Smooth muscle cell (in vitro differentiated cells): Measurements from ENCODE around the gene LARGE1. TPM values are rescaled to one million over a fixed set of nuclear protein-coding genes. Genes with fewer than 3 reads are reported as not detected.

Source experiments
- DNase-seq: peaks from one replicate; lab custom pipeline; 2025; ENCODE audit not compliant: unreplicated experiment; lab: John Stamatoyannopoulos, UW
- H2AFZ ChIP-seq: fragments of 200-600 bp; sonication (generic); 2 replicates; pipeline ENCODE4 v1.6.0; 2016; ENCODE audit warnings: antibody characterized with exemption, low read depth, mild to moderate bottlenecking
- H3F3A ChIP-seq: fragments of 200-600 bp; sonication (generic); 2 replicates; pipeline ENCODE4 v1.6.0; 2017; ENCODE audit warnings: antibody characterized with exemption, low read depth
- H3K27ac ChIP-seq: fragments of 200-600 bp; sonication (generic); 2 replicates; pipeline ENCODE4 v1.5.1; 2016; ENCODE audit warnings: low read depth, mild to moderate bottlenecking
- H3K27me3 ChIP-seq: fragments of 200-600 bp; sonication (generic); 2 replicates; pipeline ENCODE4 v1.6.1; 2016; ENCODE audit warnings: low read depth, mild to moderate bottlenecking
- H3K36me3 ChIP-seq: fragments of 200-600 bp; sonication (generic); 2 replicates; pipeline ENCODE4 v1.5.1; 2016; ENCODE audit warnings: low read depth
- H3K4me1 ChIP-seq: fragments of 200-600 bp; sonication (generic); 2 replicates; pipeline ENCODE4 v1.5.1; 2016; ENCODE audit warnings: low read depth
- H3K4me2 ChIP-seq: fragments of 200-600 bp; sonication (generic); 2 replicates; pipeline ENCODE4 v1.6.0; 2016; ENCODE audit warnings: mild to moderate bottlenecking
- H3K4me3 ChIP-seq: fragments of 200-600 bp; sonication (generic); 2 replicates; pipeline ENCODE4 v1.5.1; 2016; ENCODE audit warnings: mild to moderate bottlenecking
- H3K79me2 ChIP-seq: fragments of 200-600 bp; sonication (generic); 2 replicates; pipeline ENCODE4 v1.6.0; 2016; ENCODE audit warnings: low read depth, mild to moderate bottlenecking
- H3K9ac ChIP-seq: fragments of 200-600 bp; sonication (generic); 2 replicates; pipeline ENCODE4 v1.6.0; 2016; ENCODE audit warnings: low read depth
- H3K9me3 ChIP-seq: fragments of 200-600 bp; sonication (generic); replicated peaks from 2 replicates; pipeline ENCODE4 v1.5.1; 2016; ENCODE audit warnings: low read depth
- H4K20me1 ChIP-seq: fragments of 200-600 bp; sonication (generic); 2 replicates; pipeline ENCODE4 v1.6.0; 2016; ENCODE audit warnings: low read depth
- CTCF ChIP-seq: fragments of 200-600 bp; sonication (generic); IDR thresholded peaks from 2 replicates; pipeline ENCODE4 v1.5.1; 2017; ENCODE audit warnings: borderline replicate concordance, mild to moderate bottlenecking, antibody characterized with exemption; ENCODE audit not compliant: insufficient read depth, poor library complexity, severe bottlenecking
- WGBS: methylation state at CpG from one replicate; pipeline ENCODE4 v1.1.7; 2016; ENCODE audit warnings: low lambda C conversion rate; 5-methylcytosine and 5-hydroxymethylcytosine counted together
- polyA plus RNA-seq: library from polyadenylated mRNA; unstranded; fragments of >200 nt; fragmentation: Nextera tagmentation; extraction: Ambion mirVana; gene quantifications from 2 replicates; pipeline ENCODE4 v1.2.1, GENCODE V29; 2016
- total RNA-seq: library from RNA; depleted of rRNA; stranded (reverse); fragments of >200 nt; gene quantifications from 2 replicates; pipeline ENCODE4 v1.2.3, GENCODE V29; 2014

LARGE1 gene
- total and polyA plus RNA-seq, 2 experiments from 2014 or later, result 11.9 to 18.0 TPM

GRCh38 chr22:33272180-33272579 lies 648.1 kb downstream of the LARGE1 start:
- Histone ChIP-seq H3K27ac (no peak overlapping the region), H4K20me1 (no peaks in the 10 kb centered on the region), H3K9me3 (no peaks in the 10 kb centered on the region), H3K79me2 (no peaks in the 10 kb centered on the region), H3F3A (no peaks in the 10 kb centered on the region), H3K36me3 (no peaks in the 10 kb centered on the region), H2AFZ (no peak overlapping the region), H3K4me3 (no peak overlapping the region), H3K27me3 (no peaks in the 10 kb centered on the region), H3K4me2 (no peak overlapping the region), H3K9ac (no peak overlapping the region), H3K4me1 (peaks cover 8% of the 10 kb centered on the region)
- TF ChIP-seq CTCF, result no peak
- WGBS, result 87% methylated on average over 2 of the region's 2 CpGs
- no peak for DNase-seq

- H3K4me2 ChIP-seq, result no peak overlapping the region
- H3K27ac ChIP-seq, result no peak overlapping the region
- H4K20me1 ChIP-seq, result no peaks in the 10 kb centered on the region
- no peak overlapping the region for H3K4me3 ChIP-seq
- H3K9me3 ChIP-seq, result no peaks in the 10 kb centered on the region
- no peak for DNase-seq
- TF ChIP-seq CTCF, result no peak
- no peak overlapping the region for H3K9ac ChIP-seq
- H3K27me3 ChIP-seq, result no peaks in the 10 kb centered on the region
- peaks cover 8% of the 10 kb centered on the region for H3K4me1 ChIP-seq
- no peaks in the 10 kb centered on the region for H3F3A ChIP-seq
- no peaks in the 10 kb centered on the region for H3K36me3 ChIP-seq
- no peaks in the 10 kb centered on the region for H3K79me2 ChIP-seq
- no peak overlapping the region for H2AFZ ChIP-seq
- WGBS, result 97% methylated on average over 6 of the region's 6 CpGs
These were observed 648.7 kb downstream of the LARGE1 start for GRCh38 chr22:33271390-33272161.

- no peak overlapping the region for H3K27ac ChIP-seq
- no peak for DNase-seq
- H3K9me3 ChIP-seq, result no peaks in the 10 kb centered on the region
- H3K36me3 ChIP-seq, result no peaks in the 10 kb centered on the region
- H3K79me2 ChIP-seq, result no peaks in the 10 kb centered on the region
- no peak overlapping the region for H3K4me2 ChIP-seq
- H3K4me3 ChIP-seq, result no peak overlapping the region
- TF ChIP-seq CTCF, result no peak
- H3K4me1 ChIP-seq, result peaks cover 8% of the 10 kb centered on the region
- no peak overlapping the region for H3K9ac ChIP-seq
- H3F3A ChIP-seq, result no peaks in the 10 kb centered on the region
- H2AFZ ChIP-seq, result no peak overlapping the region
- H3K27me3 ChIP-seq, result no peaks in the 10 kb centered on the region
- no peaks in the 10 kb centered on the region for H4K20me1 ChIP-seq
These were observed 649.7 kb downstream of the LARGE1 start for GRCh38 chr22:33270596-33270995.

GRCh38 chr22:33261699-33262098 lies 658.6 kb downstream of the LARGE1 start:
- no peak overlapping the region for H3K4me2 ChIP-seq
- no peak for TF ChIP-seq CTCF
- no peak overlapping the region for H2AFZ ChIP-seq
- no peak overlapping the region for H3K9ac ChIP-seq
- H3K79me2 ChIP-seq, result no peaks in the 10 kb centered on the region
- 85% methylated on average over 4 of the region's 4 CpGs for WGBS
- H4K20me1 ChIP-seq, result no peaks in the 10 kb centered on the region
- H3K27ac ChIP-seq, result no peak overlapping the region
- no peaks in the 10 kb centered on the region for H3F3A ChIP-seq
- H3K4me3 ChIP-seq, result no peak overlapping the region
- H3K36me3 ChIP-seq, result no peaks in the 10 kb centered on the region
- no peaks in the 10 kb centered on the region for H3K9me3 ChIP-seq
- DNase-seq, result no peak
- H3K27me3 ChIP-seq, result no peaks in the 10 kb centered on the region
- H3K4me1 ChIP-seq, result no peaks in the 10 kb centered on the region
